RWPE1 (cell line): Measurements from ENCODE around the gene IFRD2.
A peak's percentile ranks its signal among the peaks of the same experiment; 100 is the strongest.

Experiments used
- CTCF ChIA-PET: fragments of 350-600 bp; sonication (Branson Sonifier 250); formaldehyde crosslinking; extraction: SDS; loops from one replicate; lab custom pipeline; 2021; lab: Yijun Ruan, JAX
- POLR2A ChIA-PET: fragments of 400-600 bp; formaldehyde crosslinking; extraction: SDS; loops from one replicate; lab custom pipeline; 2020; ENCODE audit warnings: antibody characterized with exemption; ENCODE audit not compliant: low non-redundant PET; lab: Yijun Ruan, JAX
- DNase-seq: peaks from one replicate; pipeline ENCODE4 v3.0.0; 2012; ENCODE audit warnings: low spot score
- H3K27ac ChIP-seq: fragments of 450-650 bp; 2 replicates; pipeline ENCODE4 v1.5.1; 2017
- CTCF ChIP-seq: fragments of 450-650 bp; conservative IDR thresholded peaks from 2 replicates; pipeline ENCODE4 v1.5.1; 2017; ENCODE audit warnings: low read depth, mild to moderate bottlenecking

Gene IFRD2

GRCh38 chr3:50338965-50339364, 46.7 kb upstream of the IFRD2 start:
- CTCF ChIA-PET: no interaction called here
- POLR2A ChIA-PET: no interaction called here
- TF ChIP-seq CTCF: no peak
- DNase-seq: no peak
- peak overlapping the region; percentile 98 for H3K27ac ChIP-seq

GRCh38 chr3:50337175-50337861, 45.1 kb upstream of the IFRD2 start:
- no peak for TF ChIP-seq CTCF
- peak overlapping the region; percentile 98 for H3K27ac ChIP-seq
- DNase-seq: peak; percentile 98
- POLR2A ChIA-PET: no interaction called here
- CTCF ChIA-PET: no interaction called here

GRCh38 chr3:50336452-50337174, 44.4 kb upstream of the IFRD2 start:
- POLR2A ChIA-PET: no interaction called here
- no peak for TF ChIP-seq CTCF
- no peak for DNase-seq
- peak overlapping the region; percentile 98 for H3K27ac ChIP-seq
- CTCF ChIA-PET: interaction anchor here (0.6 to 0.7 kb wide), 2 partner anchors 81 to 1291 kb away, joined by 4 read pairs; no protein-coding TSS in a partner anchor

- POLR2A ChIA-PET: no interaction called here
- CTCF ChIA-PET: no interaction called here
- no peak for TF ChIP-seq CTCF
- peak overlapping the region; percentile 98 for H3K27ac ChIP-seq
- DNase-seq: no peak
Measured at GRCh38 chr3:50334339-50335075, 42.3 kb upstream of the IFRD2 start.

GRCh38 chr3:50333744-50334328, 41.6 kb upstream of the IFRD2 start:
- CTCF ChIA-PET: no interaction called here
- no peak for TF ChIP-seq CTCF
- H3K27ac ChIP-seq: peak overlapping the region; percentile 98
- no peak for DNase-seq
- POLR2A ChIA-PET: no interaction called here

GRCh38 chr3:50331364-50331907, 39.2 kb upstream of the IFRD2 start:
- ChIA-PET POLR2A (interaction anchor here (0.6 kb wide), 1 partner anchor 52 kb away, joined by 6 read pairs; no protein-coding TSS in a partner anchor), CTCF (no interaction called here)
- H3K27ac ChIP-seq: peak overlapping the region; percentile 98
- no peak for TF ChIP-seq CTCF
- DNase-seq: no peak
